22Rv1 (cell line): ENCODE data around the gene ADIRF.
"Not testable (repeated sequence)": the region's sequence is repeated elsewhere in the genome, so short reads cannot be mapped to it uniquely, and the experiment has no call there.

Experiments used
- H3K27ac ChIP-seq: fragments of 450-650 bp; 2 replicates; pipeline ENCODE4 v1.5.1; 2017
- CTCF ChIP-seq: fragments of 450-650 bp; IDR thresholded peaks from 2 replicates; pipeline ENCODE4 v1.5.1; 2017; ENCODE audit warnings: mild to moderate bottlenecking
- ZFX ChIP-seq: fragments of 450-650 bp; IDR thresholded peaks from 2 replicates; pipeline ENCODE4 v1.6.1; 2017; ENCODE audit warnings: antibody characterized with exemption, borderline replicate concordance

Gene ADIRF

GRCh38 chr10:87000491-87000890, 32.2 kb downstream of the ADIRF start:
- H3K27ac ChIP-seq, result no peak overlapping the region
- no peak for TF ChIP-seq CTCF
- TF ChIP-seq ZFX, result no peak

- H3K27ac ChIP-seq, result peak overlapping the region; percentile 77
Observed at GRCh38 chr10:87007124-87007523, 38.8 kb downstream of the ADIRF start.

- peak overlapping the region; percentile 77 for H3K27ac ChIP-seq
Observed at GRCh38 chr10:87007674-87008073, 39.4 kb downstream of the ADIRF start.

- H3K27ac ChIP-seq, result peak overlapping the region; percentile 77
Observed at GRCh38 chr10:87008303-87008702, 40.0 kb downstream of the ADIRF start.

GRCh38 chr10:87009134-87009696, 40.9 kb downstream of the ADIRF start:
- not testable (repeated sequence) for H3K27ac ChIP-seq

- not testable (repeated sequence) for H3K27ac ChIP-seq
Observed at GRCh38 chr10:87013528-87013927, 45.2 kb downstream of the ADIRF start.

GRCh38 chr10:87014986-87015716, 46.9 kb downstream of the ADIRF start:
- H3K27ac ChIP-seq, result not testable (repeated sequence)

GRCh38 chr10:87018127-87018526, 49.8 kb downstream of the ADIRF start:
- H3K27ac ChIP-seq, result not testable (repeated sequence)

- not testable (repeated sequence) for H3K27ac ChIP-seq
Observed at GRCh38 chr10:87019066-87019465, 50.8 kb downstream of the ADIRF start.

GRCh38 chr10:87019504-87019903, 51.2 kb downstream of the ADIRF start:
- H3K27ac ChIP-seq, result not testable (repeated sequence)

GRCh38 chr10:87020056-87020455, 51.8 kb downstream of the ADIRF start, which contains the start of gene FAM25A:
Gene FAM25A, plus strand, starts transcription at chr10:87020294. Its CDS starts 31 bp downstream, at chr10:87020325.
- not testable (repeated sequence) for H3K27ac ChIP-seq
